ENCODE data around the gene TMEM176B. TPM values are rescaled to one million over a fixed set of nuclear protein-coding genes. Genes with fewer than 3 reads are reported as not detected.

Gene TMEM176B
- total RNA-seq, 1 experiment from 2014 or later = 2.2 TPM

DNA sequence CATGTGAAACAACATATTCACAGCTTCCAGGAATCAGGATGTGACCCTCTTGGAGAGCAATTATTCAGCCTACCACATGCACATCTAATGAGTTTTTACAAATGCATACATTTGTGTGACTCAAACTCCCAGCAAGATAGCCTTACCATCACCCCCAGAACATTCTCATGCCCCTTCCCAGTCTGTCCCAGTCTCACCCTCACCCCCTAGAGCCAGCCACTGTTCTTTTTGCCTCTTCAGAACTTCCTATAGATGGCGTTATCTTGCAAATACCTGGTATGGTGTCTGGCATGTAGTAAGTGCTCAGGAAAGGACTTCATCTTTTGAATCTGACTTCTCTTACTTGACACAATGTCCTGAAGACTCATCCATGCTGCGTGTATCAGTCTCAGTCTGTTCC lies 28.2 kb upstream of the TMEM176B start:
- POLR2A ChIA-PET (ENCODE audit: low non-redundant PET) = no interaction called here
- Histone ChIP-seq H3K4me3 (ENCODE audit: low read depth, low read length, poor library complexity, severe bottlenecking) (no peak overlapping the region), H3K36me3 (ENCODE audit: insufficient read depth, low read length, poor library complexity, severe bottlenecking) (no peaks in the 10 kb centered on the region), H3K9me3 (ENCODE audit: low read depth, low read length, poor library complexity, severe bottlenecking) (no peaks in the 10 kb centered on the region), H3K27ac (ENCODE audit: low read depth, low read length, poor library complexity, severe bottlenecking) (no peak overlapping the region), H3K4me1 (ENCODE audit: insufficient read depth, low read length, poor library complexity, severe bottlenecking) (no peaks in the 10 kb centered on the region), H3K27me3 (replicated peaks; ENCODE audit: insufficient read depth, low read depth, low read length, poor library complexity) (no peaks in the 10 kb centered on the region)
- CTCF ChIA-PET = no interaction called here
- intact Hi-C loops (cut with micrococcal nuclease; ENCODE audit: unreplicated experiment) = no loop called here
- no peak for DNase-seq (ENCODE audit: low spot score)
- TF ChIP-seq, protein P1, sequence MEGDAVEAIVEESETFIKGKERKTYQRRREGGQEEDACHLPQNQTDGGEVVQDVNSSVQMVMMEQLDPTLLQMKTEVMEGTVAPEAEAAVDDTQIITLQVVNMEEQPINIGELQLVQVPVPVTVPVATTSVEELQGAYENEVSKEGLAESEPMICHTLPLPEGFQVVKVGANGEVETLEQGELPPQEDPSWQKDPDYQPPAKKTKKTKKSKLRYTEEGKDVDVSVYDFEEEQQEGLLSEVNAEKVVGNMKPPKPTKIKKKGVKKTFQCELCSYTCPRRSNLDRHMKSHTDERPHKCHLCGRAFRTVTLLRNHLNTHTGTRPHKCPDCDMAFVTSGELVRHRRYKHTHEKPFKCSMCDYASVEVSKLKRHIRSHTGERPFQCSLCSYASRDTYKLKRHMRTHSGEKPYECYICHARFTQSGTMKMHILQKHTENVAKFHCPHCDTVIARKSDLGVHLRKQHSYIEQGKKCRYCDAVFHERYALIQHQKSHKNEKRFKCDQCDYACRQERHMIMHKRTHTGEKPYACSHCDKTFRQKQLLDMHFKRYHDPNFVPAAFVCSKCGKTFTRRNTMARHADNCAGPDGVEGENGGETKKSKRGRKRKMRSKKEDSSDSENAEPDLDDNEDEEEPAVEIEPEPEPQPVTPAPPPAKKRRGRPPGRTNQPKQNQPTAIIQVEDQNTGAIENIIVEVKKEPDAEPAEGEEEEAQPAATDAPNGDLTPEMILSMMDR (conservative IDR thresholded peaks at IDR 0.05; ENCODE audit: low read depth, low read length) = no peak
- no peak for TF ChIP-seq EZH2 (IDR thresholded peaks at IDR 0.05; ENCODE audit: borderline replicate concordance, low read depth, low read length, poor library complexity, severe bottlenecking)
- no TSS peak for BruUV-seq (replicated peaks)

DNA sequence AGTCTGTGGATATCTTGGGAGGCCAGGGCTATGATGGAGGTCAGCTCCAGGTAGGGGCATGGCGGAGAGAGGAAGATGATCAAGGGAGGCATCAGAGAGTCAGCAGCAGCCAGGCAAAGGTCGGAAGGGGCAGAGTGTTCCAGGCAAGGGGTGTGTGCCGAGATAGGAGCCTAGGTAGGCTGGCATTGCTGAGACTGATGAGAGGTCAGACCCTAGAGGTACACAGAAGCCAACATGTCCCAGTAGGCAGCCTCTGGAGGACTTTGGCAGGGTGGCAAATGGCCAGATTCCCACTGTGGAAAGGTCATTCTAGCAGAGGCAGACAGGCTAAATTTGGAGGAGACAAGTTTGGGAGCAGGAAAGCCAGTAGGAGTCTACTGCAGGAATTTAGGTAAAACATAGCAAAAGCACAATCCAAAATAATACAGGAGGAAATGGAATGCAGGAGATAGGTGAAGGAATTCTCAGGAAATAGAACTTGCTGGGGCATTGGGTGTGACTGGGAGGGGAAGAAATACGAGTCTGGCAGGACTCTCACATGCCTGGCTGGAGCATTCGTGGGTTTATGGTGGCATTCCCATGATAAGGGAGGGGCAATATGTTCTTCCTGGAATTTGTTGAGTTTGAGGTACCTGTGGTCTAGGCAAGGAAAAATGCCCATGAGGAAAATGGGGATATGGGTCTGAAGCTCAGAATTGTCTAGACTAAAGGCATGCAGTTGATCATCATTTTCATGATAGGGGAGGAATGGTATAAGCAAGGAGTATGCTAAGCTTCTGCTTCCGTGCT lies 26.1 kb upstream of the TMEM176B start:
- no peaks in the 10 kb centered on the region for H3K27me3 ChIP-seq (replicated peaks; ENCODE audit: insufficient read depth, low read depth, low read length, poor library complexity)
- ChIA-PET CTCF (no interaction called here), POLR2A (ENCODE audit: low non-redundant PET) (no interaction called here)
- H3K9me3 ChIP-seq (ENCODE audit: low read depth, low read length, poor library complexity, severe bottlenecking) = no peaks in the 10 kb centered on the region
- no peak for TF ChIP-seq EZH2 (IDR thresholded peaks at IDR 0.05; ENCODE audit: borderline replicate concordance, low read depth, low read length, poor library complexity, severe bottlenecking)
- TF ChIP-seq, protein P1 (conservative IDR thresholded peaks at IDR 0.05; ENCODE audit: low read depth, low read length) = no peak
- no peak overlapping the region for H3K27ac ChIP-seq (ENCODE audit: low read depth, low read length, poor library complexity, severe bottlenecking)
- H3K4me3 ChIP-seq (ENCODE audit: low read depth, low read length, poor library complexity, severe bottlenecking) = no peak overlapping the region
- no peaks in the 10 kb centered on the region for H3K4me1 ChIP-seq (ENCODE audit: insufficient read depth, low read length, poor library complexity, severe bottlenecking)
- BruUV-seq (replicated peaks) = no TSS peak
- DNase-seq (ENCODE audit: low spot score) = no peak
- intact Hi-C loops (cut with micrococcal nuclease; ENCODE audit: unreplicated experiment) = no loop called here
- no peaks in the 10 kb centered on the region for H3K36me3 ChIP-seq (ENCODE audit: insufficient read depth, low read length, poor library complexity, severe bottlenecking)

- BruUV-seq (replicated peaks) = no TSS peak
Measured at GRCh38 chr7:150824379-150825177, 24.4 kb upstream of the TMEM176B start.

More at GRCh38 chr7:150824379-150825177, 24.4 kb upstream of the TMEM176B start:
- ChIA-PET POLR2A (ENCODE audit: low non-redundant PET) (no interaction called here), CTCF (interaction anchor here (0.6 kb wide), 1 partner anchor 187 kb away, joined by 3 read pairs; no protein-coding TSS in a partner anchor)
- Histone ChIP-seq H3K4me1 (ENCODE audit: insufficient read depth, low read length, poor library complexity, severe bottlenecking) (no peaks in the 10 kb centered on the region), H3K9me3 (ENCODE audit: low read depth, low read length, poor library complexity, severe bottlenecking) (no peaks in the 10 kb centered on the region), H3K27ac (ENCODE audit: low read depth, low read length, poor library complexity, severe bottlenecking) (no peak overlapping the region), H3K4me3 (ENCODE audit: low read depth, low read length, poor library complexity, severe bottlenecking) (no peak overlapping the region), H3K36me3 (ENCODE audit: insufficient read depth, low read length, poor library complexity, severe bottlenecking) (no peaks in the 10 kb centered on the region), H3K27me3 (replicated peaks; ENCODE audit: insufficient read depth, low read depth, low read length, poor library complexity) (no peaks in the 10 kb centered on the region)
- no peak for DNase-seq (ENCODE audit: low spot score)
- intact Hi-C loops (cut with micrococcal nuclease; ENCODE audit: unreplicated experiment) = no loop called here
- TF ChIP-seq EZH2 (IDR thresholded peaks at IDR 0.05; ENCODE audit: borderline replicate concordance, low read depth, low read length, poor library complexity, severe bottlenecking) = no peak
- TF ChIP-seq, protein P1 (conservative IDR thresholded peaks at IDR 0.05; ENCODE audit: low read depth, low read length) = no peak

Data from A673 (cell line).